Measurements from ENCODE around the gene ALS2CL. TPM values are rescaled to one million over a fixed set of nuclear protein-coding genes. Genes with fewer than 3 reads are reported as not detected.

The ALS2CL gene
- total RNA-seq, 6 experiments from 2014 or later: 1.7 to 3.9 (median 2.4) TPM

GRCh38 chr3:46668591-46668990 lies 24.9 kb downstream of the ALS2CL start:
- no peak overlapping the region for H3K4me3 Mint-ChIP-seq
- H3K4me1 Mint-ChIP-seq (ENCODE audit: low read depth): peaks cover 1% of the 10 kb centered on the region; the same call in 1 of the 2 replicates
- H3K36me3 Mint-ChIP-seq (ENCODE audit: low read depth): no peaks in the 10 kb centered on the region
- no peak for TF ChIP-seq CTCF (IDR thresholded peaks at IDR 0.05)
- no peak for DNase-seq
- peaks cover 49% of the 10 kb centered on the region for H3K27me3 Mint-ChIP-seq (ENCODE audit: insufficient read depth)
- no peak overlapping the region for H3K27ac Mint-ChIP-seq
- H3K9me3 Mint-ChIP-seq: no peaks in the 10 kb centered on the region

- TF ChIP-seq CTCF (IDR thresholded peaks at IDR 0.05): no peak
- peaks cover 6% of the 10 kb centered on the region for H3K4me1 Mint-ChIP-seq (ENCODE audit: low read depth)
Observed at GRCh38 chr3:46668116-46668515, 25.4 kb downstream of the ALS2CL start.

GRCh38 chr3:46667657-46668056 lies 25.8 kb downstream of the ALS2CL start:
- Mint-ChIP-seq H3K27ac (no peak overlapping the region), H3K36me3 (ENCODE audit: low read depth) (no peaks in the 10 kb centered on the region), H3K9me3 (no peaks in the 10 kb centered on the region), H3K27me3 (ENCODE audit: insufficient read depth) (peaks cover 54% of the 10 kb centered on the region), H3K4me1 (ENCODE audit: low read depth) (peaks cover 10% of the 10 kb centered on the region), H3K4me3 (no peak overlapping the region)
- no peak for TF ChIP-seq CTCF (IDR thresholded peaks at IDR 0.05)
- no peak for DNase-seq

More at GRCh38 chr3:46668116-46668515, 25.4 kb downstream of the ALS2CL start:
- no peaks in the 10 kb centered on the region for H3K36me3 Mint-ChIP-seq (ENCODE audit: low read depth)
- H3K4me3 Mint-ChIP-seq: no peak overlapping the region
- DNase-seq: no peak
- H3K27ac Mint-ChIP-seq: no peak overlapping the region
- no peaks in the 10 kb centered on the region for H3K9me3 Mint-ChIP-seq
- peaks cover 50% of the 10 kb centered on the region for H3K27me3 Mint-ChIP-seq (ENCODE audit: insufficient read depth)

- DNase-seq: no peak
- no peak for TF ChIP-seq CTCF (IDR thresholded peaks at IDR 0.05)
- Mint-ChIP-seq H3K27me3 (ENCODE audit: insufficient read depth) (peaks cover 56% of the 10 kb centered on the region), H3K4me3 (no peak overlapping the region), H3K9me3 (no peaks in the 10 kb centered on the region), H3K36me3 (ENCODE audit: low read depth) (no peaks in the 10 kb centered on the region), H3K4me1 (ENCODE audit: low read depth) (peaks cover 16% of the 10 kb centered on the region), H3K27ac (no peak overlapping the region)
Observed at GRCh38 chr3:46667061-46667621, 26.3 kb downstream of the ALS2CL start.

- Mint-ChIP-seq H3K4me3 (no peak overlapping the region), H3K4me1 (ENCODE audit: low read depth) (peaks cover 18% of the 10 kb centered on the region), H3K27me3 (ENCODE audit: insufficient read depth) (peaks cover 51% of the 10 kb centered on the region), H3K36me3 (ENCODE audit: low read depth) (no peaks in the 10 kb centered on the region), H3K9me3 (no peaks in the 10 kb centered on the region), H3K27ac (no peak overlapping the region)
- DNase-seq: no peak
- TF ChIP-seq CTCF (IDR thresholded peaks at IDR 0.05): no peak
Observed at GRCh38 chr3:46666453-46666845, 27.0 kb downstream of the ALS2CL start.

Measured in HFFc6 (cell line).